Mesendoderm (in vitro differentiated cells): ENCODE data around the gene MAST1.

ENCODE experiments used
- DNase-seq: peaks from one replicate; pipeline ENCODE4 v3.0.0; 2013
- H2AK5ac ChIP-seq: 2 replicates; pipeline ENCODE4 v1.6.1; 2013; ENCODE audit warnings: low read length, inconsistent platforms
- H2BK120ac ChIP-seq: 2 replicates; pipeline ENCODE4 v1.6.1; 2013; ENCODE audit warnings: low read depth, mild to moderate bottlenecking, low read length, moderate library complexity, mixed read lengths
- H2BK15ac ChIP-seq: replicated peaks from 2 replicates; pipeline ENCODE4 v1.6.1; 2013; ENCODE audit warnings: low read depth, mild to moderate bottlenecking, moderate library complexity
- H2BK5ac ChIP-seq: 2 replicates; pipeline ENCODE4 v1.6.1; 2013; ENCODE audit warnings: low read length, inconsistent platforms
- H3K18ac ChIP-seq: 2 replicates; pipeline ENCODE4 v1.6.1; 2013; ENCODE audit warnings: mild to moderate bottlenecking, low read length, mixed read lengths
- H3K23ac ChIP-seq: one replicate; pipeline ENCODE4 v1.6.1; 2013; ENCODE audit warnings: low read length
- H3K27ac ChIP-seq: 2 replicates; pipeline ENCODE4 v1.5.1; 2013; ENCODE audit warnings: low read depth, mild to moderate bottlenecking, inconsistent platforms, low read length, moderate library complexity
- H3K27me3 ChIP-seq: 2 replicates; pipeline ENCODE4 v1.6.1; 2013; ENCODE audit warnings: low read length, control low read depth, mild to moderate bottlenecking, inconsistent platforms; ENCODE audit not compliant: insufficient read depth, poor library complexity
- H3K36me3 ChIP-seq: 2 replicates; pipeline ENCODE4 v1.6.1; 2013; ENCODE audit warnings: low read length, inconsistent platforms; ENCODE audit not compliant: control insufficient read depth, insufficient read depth
- H3K4ac ChIP-seq: one replicate; pipeline ENCODE4 v1.6.1; 2013; ENCODE audit warnings: low read depth, mild to moderate bottlenecking, low read length, moderate library complexity
- H3K4me1 ChIP-seq: 2 replicates; pipeline ENCODE4 v1.6.1; 2013; ENCODE audit warnings: low read depth, low read length, inconsistent platforms; ENCODE audit not compliant: control insufficient read depth
- H3K4me2 ChIP-seq: 2 replicates; pipeline ENCODE4 v1.6.1; 2013; ENCODE audit warnings: low read length
- H3K4me3 ChIP-seq: 2 replicates; pipeline ENCODE4 v1.5.1; 2013; ENCODE audit warnings: mild to moderate bottlenecking, low read length
- H3K56ac ChIP-seq: one replicate; pipeline ENCODE4 v1.6.1; 2013; ENCODE audit warnings: low read length
- H3K79me1 ChIP-seq: 2 replicates; pipeline ENCODE4 v1.6.1; 2013; ENCODE audit warnings: low read length, inconsistent platforms
- H3K79me2 ChIP-seq: 2 replicates; pipeline ENCODE4 v1.6.1; 2013; ENCODE audit warnings: mild to moderate bottlenecking, low read length; ENCODE audit not compliant: control insufficient read depth, insufficient read depth
- H3K9ac ChIP-seq: 2 replicates; pipeline ENCODE4 v1.6.1; 2013; ENCODE audit warnings: low read length, inconsistent platforms
- H4K5ac ChIP-seq: one replicate; pipeline ENCODE4 v1.6.1; 2013; ENCODE audit warnings: low read length
- H4K8ac ChIP-seq: one replicate; pipeline ENCODE4 v1.6.1; 2013; ENCODE audit warnings: low read depth, mild to moderate bottlenecking, control low read depth, low read length, moderate library complexity
- WGBS: extraction: QIAGEN DNeasy Blood & Tissue Kit; methylation state at CpG from one replicate; pipeline ENCODE4 v1.1.7; 2013; ENCODE audit warnings: low lambda C conversion rate, missing lambda C conversion rate; ENCODE audit not compliant: insufficient coverage; ENCODE audit errors: extremely low coverage; 5-methylcytosine and 5-hydroxymethylcytosine counted together

MAST1 gene

GRCh38 chr19:12864721-12865715 is 26.7 kb downstream of the MAST1 start:
- no peak for DNase-seq
- Histone ChIP-seq H3K23ac (no peak overlapping the region), H3K4me1 (no peaks in the 10 kb centered on the region), H3K4ac (no peak overlapping the region), H3K4me3 (no peak overlapping the region), H4K8ac (no peak overlapping the region), H3K4me2 (no peak overlapping the region), H3K56ac (no peak overlapping the region), H2BK15ac (no peak overlapping the region), H3K27me3 (no peaks in the 10 kb centered on the region), H3K9ac (no peak overlapping the region), H3K18ac (no peak overlapping the region), H2BK5ac (no peak overlapping the region), H2BK120ac (no peak overlapping the region), H3K79me1 (no peaks in the 10 kb centered on the region), H3K36me3 (no peaks in the 10 kb centered on the region), H3K79me2 (no peaks in the 10 kb centered on the region), H2AK5ac (no peak overlapping the region), H3K27ac (no peak overlapping the region), H4K5ac (no peak overlapping the region)
- no CpG with 5 or more reads among the region's 34 CpGs for WGBS

- Histone ChIP-seq H3K4me2 (no peak overlapping the region), H3K4me3 (no peak overlapping the region), H3K23ac (no peak overlapping the region), H3K36me3 (no peaks in the 10 kb centered on the region), H2BK15ac (no peak overlapping the region), H3K79me1 (no peaks in the 10 kb centered on the region), H3K9ac (no peak overlapping the region), H3K27me3 (no peaks in the 10 kb centered on the region), H4K8ac (no peak overlapping the region), H3K79me2 (no peaks in the 10 kb centered on the region), H3K4ac (no peak overlapping the region), H3K18ac (no peak overlapping the region), H4K5ac (no peak overlapping the region), H2BK120ac (no peak overlapping the region), H3K56ac (no peak overlapping the region), H3K4me1 (no peaks in the 10 kb centered on the region), H2AK5ac (no peak overlapping the region), H2BK5ac (no peak overlapping the region), H3K27ac (no peak overlapping the region)
- no CpG with 5 or more reads among the region's 19 CpGs for WGBS
- no peak for DNase-seq
Observed at GRCh38 chr19:12865746-12866415, 27.6 kb downstream of the MAST1 start.

- H2BK5ac ChIP-seq: no peak overlapping the region
- H3K4me2 ChIP-seq: no peak overlapping the region
- no peak overlapping the region for H2BK15ac ChIP-seq
- no peak overlapping the region for H3K4ac ChIP-seq
- H3K56ac ChIP-seq: peak overlapping the region; percentile 76
- H3K79me1 ChIP-seq: no peaks in the 10 kb centered on the region
- H4K8ac ChIP-seq: no peak overlapping the region
- no peaks in the 10 kb centered on the region for H3K79me2 ChIP-seq
- no peaks in the 10 kb centered on the region for H3K27me3 ChIP-seq
- no peak overlapping the region for H4K5ac ChIP-seq
- H3K23ac ChIP-seq: no peak overlapping the region
- H3K27ac ChIP-seq: no peak overlapping the region
- DNase-seq: no peak
- H3K18ac ChIP-seq: no peak overlapping the region
- H2BK120ac ChIP-seq: no peak overlapping the region
- H3K4me3 ChIP-seq: no peak overlapping the region
- H3K4me1 ChIP-seq: no peaks in the 10 kb centered on the region
- no peak overlapping the region for H2AK5ac ChIP-seq
- H3K9ac ChIP-seq: no peak overlapping the region
- no CpG with 5 or more reads among the region's 29 CpGs for WGBS
- H3K36me3 ChIP-seq: no peaks in the 10 kb centered on the region
Observed at GRCh38 chr19:12866416-12867119, 28.3 kb downstream of the MAST1 start.

- DNase-seq: peak; percentile 93
- Histone ChIP-seq H3K27ac (no peak overlapping the region), H3K36me3 (no peaks in the 10 kb centered on the region), H3K79me2 (no peaks in the 10 kb centered on the region), H3K56ac (peak overlapping the region; percentile 91), H3K4me3 (peak overlapping the region; percentile 44), H4K5ac (no peak overlapping the region), H3K79me1 (no peaks in the 10 kb centered on the region), H3K4me2 (peak overlapping the region; percentile 64), H3K9ac (peak overlapping the region; percentile 80), H3K18ac (peak overlapping the region; percentile 82), H2BK5ac (no peak overlapping the region), H4K8ac (no peak overlapping the region), H2BK15ac (no peak overlapping the region), H3K23ac (no peak overlapping the region), H2BK120ac (no peak overlapping the region), H3K4ac (no peak overlapping the region), H2AK5ac (no peak overlapping the region), H3K27me3 (no peaks in the 10 kb centered on the region), H3K4me1 (no peaks in the 10 kb centered on the region)
- WGBS: no CpG with 5 or more reads among the region's 51 CpGs
Observed at GRCh38 chr19:12867120-12868099, 29.1 kb downstream of the MAST1 start.

- peak; percentile 69 for DNase-seq
- H3K4me3 ChIP-seq: no peak overlapping the region
- H3K4me1 ChIP-seq: no peaks in the 10 kb centered on the region
- H2BK5ac ChIP-seq: no peak overlapping the region
- no peak overlapping the region for H4K8ac ChIP-seq
- no peak overlapping the region for H3K4me2 ChIP-seq
- no peak overlapping the region for H2BK15ac ChIP-seq
- H3K79me2 ChIP-seq: no peaks in the 10 kb centered on the region
- no peaks in the 10 kb centered on the region for H3K36me3 ChIP-seq
- H3K18ac ChIP-seq: no peak overlapping the region
- WGBS: no CpG with 5 or more reads among the region's 10 CpGs
- no peak overlapping the region for H3K23ac ChIP-seq
- no peak overlapping the region for H3K56ac ChIP-seq
- H3K27me3 ChIP-seq: no peaks in the 10 kb centered on the region
- H3K27ac ChIP-seq: no peak overlapping the region
- H2BK120ac ChIP-seq: no peak overlapping the region
- H2AK5ac ChIP-seq: no peak overlapping the region
- H3K4ac ChIP-seq: no peak overlapping the region
- no peak overlapping the region for H4K5ac ChIP-seq
- H3K9ac ChIP-seq: no peak overlapping the region
- H3K79me1 ChIP-seq: no peaks in the 10 kb centered on the region
Observed at GRCh38 chr19:12868540-12869112, 30.3 kb downstream of the MAST1 start.
